Nephron progenitor cell (in vitro differentiated cells): ENCODE measurements around the gene C1orf21.

Source experiments
- DNase-seq: peaks from one replicate; pipeline ENCODE4 v3.0.0; 2021
- H3K27ac Mint-ChIP-seq: 2 replicates; pipeline ENCODE4 v1.8.0; 2021; ENCODE audit warnings: mild to moderate bottlenecking, moderate library complexity, mixed read lengths
- H3K27me3 Mint-ChIP-seq: 2 replicates; pipeline ENCODE4 v1.8.0; 2021; ENCODE audit warnings: mild to moderate bottlenecking, low read depth, mixed read lengths; ENCODE audit not compliant: poor library complexity
- H3K36me3 Mint-ChIP-seq: 2 replicates; pipeline ENCODE4 v1.8.0; 2021; ENCODE audit warnings: low read depth, mixed read lengths
- H3K4me1 Mint-ChIP-seq: 2 replicates; pipeline ENCODE4 v1.8.0; 2021; ENCODE audit warnings: mixed read lengths
- H3K4me3 Mint-ChIP-seq: 2 replicates; pipeline ENCODE4 v1.8.0; 2021; ENCODE audit warnings: mild to moderate bottlenecking, moderate library complexity, mixed read lengths
- H3K9me3 Mint-ChIP-seq: 2 replicates; pipeline ENCODE4 v1.8.0; 2021; ENCODE audit warnings: mild to moderate bottlenecking, moderate library complexity, mixed read lengths
- CTCF ChIP-seq: fragments of 200-600 bp; sonication (generic); IDR thresholded peaks from 2 replicates; pipeline ENCODE4 v1.5.0; 2021; ENCODE audit warnings: antibody characterized with exemption

C1orf21 gene

DNA sequence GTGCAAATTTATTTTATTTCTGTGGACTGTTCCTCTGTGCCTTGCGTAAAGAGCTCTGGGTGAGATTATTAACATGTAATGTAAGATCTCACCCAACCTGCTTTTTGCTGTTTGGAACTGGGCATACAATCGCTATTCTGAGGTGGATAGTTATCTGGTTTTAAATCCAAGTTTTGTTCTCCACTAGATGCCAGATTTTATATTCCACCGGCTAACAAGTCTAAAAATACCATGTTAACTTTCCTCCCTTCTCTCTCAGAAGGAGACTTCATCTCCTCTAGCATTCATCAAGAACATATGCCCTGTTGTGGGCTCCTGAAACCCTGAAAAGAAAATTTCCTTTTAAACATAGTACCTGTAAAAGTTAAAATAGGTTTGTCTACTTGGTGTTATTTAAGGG, 56.4 kb downstream of the C1orf21 start:
- H3K27me3 Mint-ChIP-seq, result peaks cover 4% of the 10 kb centered on the region
- no peak for DNase-seq
- no peak overlapping the region for H3K4me3 Mint-ChIP-seq
- no peaks in the 10 kb centered on the region for H3K36me3 Mint-ChIP-seq
- H3K27ac Mint-ChIP-seq, result no peak overlapping the region
- no peak for TF ChIP-seq CTCF
- H3K9me3 Mint-ChIP-seq, result no peaks in the 10 kb centered on the region
- H3K4me1 Mint-ChIP-seq, result peaks cover 5% of the 10 kb centered on the region

- no peak for DNase-seq
- Mint-ChIP-seq H3K27me3 (peaks cover 3% of the 10 kb centered on the region), H3K4me3 (no peak overlapping the region), H3K4me1 (peaks cover 5% of the 10 kb centered on the region), H3K9me3 (no peaks in the 10 kb centered on the region), H3K36me3 (no peaks in the 10 kb centered on the region), H3K27ac (no peak overlapping the region)
- TF ChIP-seq CTCF, result no peak
Measured at GRCh38 chr1:184443624-184444023, 56.8 kb downstream of the C1orf21 start.

- DNase-seq, result no peak
- H3K9me3 Mint-ChIP-seq, result no peaks in the 10 kb centered on the region
- no peaks in the 10 kb centered on the region for H3K27me3 Mint-ChIP-seq
- H3K4me1 Mint-ChIP-seq, result peaks cover 5% of the 10 kb centered on the region
- no peak overlapping the region for H3K4me3 Mint-ChIP-seq
- no peaks in the 10 kb centered on the region for H3K36me3 Mint-ChIP-seq
- TF ChIP-seq CTCF, result no peak
- no peak overlapping the region for H3K27ac Mint-ChIP-seq
Measured at GRCh38 chr1:184445997-184446396, 59.2 kb downstream of the C1orf21 start.

DNA sequence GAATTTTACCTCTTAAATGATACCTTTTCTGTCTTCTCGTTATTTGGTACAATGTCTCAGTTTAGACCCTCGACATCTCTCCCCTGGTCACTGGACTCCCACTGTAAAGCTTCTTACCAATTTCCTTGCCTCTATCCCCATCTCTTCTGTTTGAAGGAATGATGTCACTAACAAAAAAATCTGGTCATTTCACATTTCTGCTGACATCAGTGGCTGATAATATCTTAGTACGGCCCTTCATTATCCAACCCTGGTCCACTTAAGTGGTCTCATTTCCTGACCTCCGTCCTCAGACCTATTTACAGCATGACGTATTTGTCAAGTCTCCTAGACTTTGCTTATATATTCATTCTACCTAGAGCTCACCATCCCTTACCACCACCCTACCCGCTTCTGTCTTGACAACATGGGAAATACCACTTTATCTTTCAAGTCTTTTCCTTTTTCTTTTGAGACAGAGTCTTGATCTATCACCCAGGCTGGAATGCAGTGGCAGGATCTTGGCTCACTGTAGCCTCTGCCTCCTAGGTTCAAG, 60.9 kb downstream of the C1orf21 start:
- no peak overlapping the region for H3K27ac Mint-ChIP-seq
- no peaks in the 10 kb centered on the region for H3K36me3 Mint-ChIP-seq
- no peak overlapping the region for H3K4me3 Mint-ChIP-seq
- no peak for TF ChIP-seq CTCF
- no peak for DNase-seq
- no peaks in the 10 kb centered on the region for H3K27me3 Mint-ChIP-seq
- peaks cover 5% of the 10 kb centered on the region for H3K4me1 Mint-ChIP-seq
- no peaks in the 10 kb centered on the region for H3K9me3 Mint-ChIP-seq

DNA sequence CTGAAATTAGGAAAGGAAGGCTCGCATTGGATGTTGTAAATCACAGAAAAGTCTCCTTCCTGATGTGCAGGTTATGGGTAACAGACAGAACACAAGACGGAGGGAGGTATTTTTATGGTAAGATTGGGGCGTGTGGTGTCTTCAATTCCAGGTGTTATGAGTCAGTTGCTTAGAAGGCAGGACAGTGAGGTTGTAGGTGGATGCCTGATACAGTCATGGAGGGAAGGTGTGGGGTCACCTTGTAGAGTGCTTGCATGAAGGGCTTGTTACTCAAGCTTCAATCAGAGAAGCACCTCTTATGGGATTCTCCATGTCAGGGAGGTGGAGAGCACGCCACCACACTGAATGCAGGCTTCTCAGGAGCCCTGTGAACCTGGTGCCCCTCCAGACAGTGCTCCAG, 63.1 kb downstream of the C1orf21 start:
- Mint-ChIP-seq H3K4me1 (no peaks in the 10 kb centered on the region), H3K27me3 (no peaks in the 10 kb centered on the region), H3K9me3 (peaks cover 4% of the 10 kb centered on the region), H3K4me3 (no peak overlapping the region), H3K27ac (no peak overlapping the region), H3K36me3 (no peaks in the 10 kb centered on the region)
- no peak for TF ChIP-seq CTCF
- no peak for DNase-seq

DNA sequence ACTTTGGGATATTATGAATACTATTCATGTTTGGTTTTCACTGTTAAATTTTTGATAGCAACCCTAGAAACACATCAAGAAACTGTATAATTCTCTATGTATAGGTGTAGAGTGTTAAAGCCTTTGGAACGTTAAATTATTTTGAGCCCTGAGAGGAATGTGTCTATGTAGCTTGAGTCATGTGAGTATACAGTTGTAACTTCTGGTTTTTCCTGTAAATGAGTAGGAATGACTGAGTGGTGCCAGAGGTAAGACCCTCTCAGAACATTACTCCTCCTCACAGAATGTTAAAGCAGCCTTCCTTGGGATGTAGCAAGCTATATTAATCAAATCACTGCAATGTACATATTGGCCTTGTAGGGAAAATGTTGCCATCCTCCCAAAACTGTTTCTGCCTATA, 69.0 kb downstream of the C1orf21 start:
- no peaks in the 10 kb centered on the region for H3K27me3 Mint-ChIP-seq
- H3K9me3 Mint-ChIP-seq, result peaks cover 4% of the 10 kb centered on the region
- H3K27ac Mint-ChIP-seq, result peak overlapping the region; percentile 58
- H3K4me3 Mint-ChIP-seq, result no peak overlapping the region
- H3K4me1 Mint-ChIP-seq, result peaks cover 14% of the 10 kb centered on the region
- DNase-seq, result no peak
- TF ChIP-seq CTCF, result no peak
- no peaks in the 10 kb centered on the region for H3K36me3 Mint-ChIP-seq
